ENCODE data around the gene ADNP2.

ADNP2 gene

GRCh38 chr18:80067897-80068296 lies 41.2 kb upstream of the ADNP2 start:
- Histone ChIP-seq H3K4me1 (ENCODE audit: insufficient read depth, poor library complexity, severe bottlenecking) (no peaks in the 10 kb centered on the region), H3K36me3 (ENCODE audit: low read depth) (no peaks in the 10 kb centered on the region), H3K4me3 (ENCODE audit: severe bottlenecking) (no peak overlapping the region), H3K27me3 (ENCODE audit: insufficient read depth, poor library complexity, severe bottlenecking) (no peaks in the 10 kb centered on the region), H3K9me3 (ENCODE audit: severe bottlenecking) (no peaks in the 10 kb centered on the region), H3K27ac (ENCODE audit: poor library complexity, severe bottlenecking) (no peak overlapping the region)
- no peak for TF ChIP-seq CTCF (IDR thresholded peaks at IDR 0.05; ENCODE audit: poor library complexity, severe bottlenecking)
- ATAC-seq (ENCODE audit: low read depth), result no peak
- no peak for DNase-seq (ENCODE audit: low spot score)

GRCh38 chr18:80068571-80069272 lies 40.3 kb upstream of the ADNP2 start:
- Histone ChIP-seq H3K9me3 (ENCODE audit: severe bottlenecking) (no peaks in the 10 kb centered on the region), H3K27me3 (ENCODE audit: insufficient read depth, poor library complexity, severe bottlenecking) (no peaks in the 10 kb centered on the region), H3K4me1 (ENCODE audit: insufficient read depth, poor library complexity, severe bottlenecking) (no peaks in the 10 kb centered on the region), H3K36me3 (ENCODE audit: low read depth) (no peaks in the 10 kb centered on the region), H3K27ac (ENCODE audit: poor library complexity, severe bottlenecking) (no peak overlapping the region), H3K4me3 (ENCODE audit: severe bottlenecking) (no peak overlapping the region)
- DNase-seq (ENCODE audit: low spot score) (no peak), ATAC-seq (ENCODE audit: low read depth) (no peak)
- TF ChIP-seq CTCF (IDR thresholded peaks at IDR 0.05; ENCODE audit: poor library complexity, severe bottlenecking), result no peak

- H3K9me3 ChIP-seq (ENCODE audit: severe bottlenecking), result no peaks in the 10 kb centered on the region
Measured at GRCh38 chr18:80070825-80071224, 38.2 kb upstream of the ADNP2 start.

GRCh38 chr18:80074183-80074582 lies 34.9 kb upstream of the ADNP2 start:
- Histone ChIP-seq H3K4me1 (ENCODE audit: insufficient read depth, poor library complexity, severe bottlenecking) (no peaks in the 10 kb centered on the region), H3K4me3 (ENCODE audit: severe bottlenecking) (no peak overlapping the region), H3K27me3 (ENCODE audit: insufficient read depth, poor library complexity, severe bottlenecking) (no peaks in the 10 kb centered on the region), H3K27ac (ENCODE audit: poor library complexity, severe bottlenecking) (no peak overlapping the region), H3K36me3 (ENCODE audit: low read depth) (no peaks in the 10 kb centered on the region), H3K9me3 (ENCODE audit: severe bottlenecking) (no peaks in the 10 kb centered on the region)
- ATAC-seq (ENCODE audit: low read depth) (no peak), DNase-seq (ENCODE audit: low spot score) (no peak)
- TF ChIP-seq CTCF (IDR thresholded peaks at IDR 0.05; ENCODE audit: poor library complexity, severe bottlenecking), result no peak

More at GRCh38 chr18:80070825-80071224, 38.2 kb upstream of the ADNP2 start:
- no peak for ATAC-seq (ENCODE audit: low read depth)
- Histone ChIP-seq H3K36me3 (ENCODE audit: low read depth) (no peaks in the 10 kb centered on the region), H3K4me1 (ENCODE audit: insufficient read depth, poor library complexity, severe bottlenecking) (no peaks in the 10 kb centered on the region), H3K27ac (ENCODE audit: poor library complexity, severe bottlenecking) (no peak overlapping the region), H3K27me3 (ENCODE audit: insufficient read depth, poor library complexity, severe bottlenecking) (no peaks in the 10 kb centered on the region), H3K4me3 (ENCODE audit: severe bottlenecking) (no peak overlapping the region)
- no peak for DNase-seq (ENCODE audit: low spot score)
- no peak for TF ChIP-seq CTCF (IDR thresholded peaks at IDR 0.05; ENCODE audit: poor library complexity, severe bottlenecking)

GRCh38 chr18:80074697-80075096 lies 34.4 kb upstream of the ADNP2 start:
- Histone ChIP-seq H3K9me3 (ENCODE audit: severe bottlenecking) (no peaks in the 10 kb centered on the region), H3K27me3 (ENCODE audit: insufficient read depth, poor library complexity, severe bottlenecking) (no peaks in the 10 kb centered on the region), H3K4me3 (ENCODE audit: severe bottlenecking) (no peak overlapping the region), H3K4me1 (ENCODE audit: insufficient read depth, poor library complexity, severe bottlenecking) (no peaks in the 10 kb centered on the region), H3K36me3 (ENCODE audit: low read depth) (no peaks in the 10 kb centered on the region), H3K27ac (ENCODE audit: poor library complexity, severe bottlenecking) (no peak overlapping the region)
- no peak for DNase-seq (ENCODE audit: low spot score)
- no peak for ATAC-seq (ENCODE audit: low read depth)
- no peak for TF ChIP-seq CTCF (IDR thresholded peaks at IDR 0.05; ENCODE audit: poor library complexity, severe bottlenecking)
